ENCODE results near the gene OR6Q1. TPM values are rescaled to one million over a fixed set of nuclear protein-coding genes. Genes with fewer than 3 reads are reported as not detected.

OR6Q1 gene
- total and polyA plus RNA-seq, 9 of the 15 experiments (the other 6 are each of a cell fraction or from before 2014, with no cell fraction given): not detected

- Histone ChIP-seq H3K79me2 (ENCODE audit: control insufficient read depth, insufficient read depth, low read length) (no peaks in the 10 kb centered on the region), H3K4me2 (ENCODE audit: insufficient read depth, low read length) (no peak overlapping the region), H3K27me3 (ENCODE audit: control insufficient read depth in 2 of 2, insufficient read depth in 2 of 2, low read length in 2 of 2) (no peaks in the 10 kb centered on the region), H3K4me1 (replicated peaks in 1 of 2; ENCODE audit: control insufficient read depth in 2 of 2, insufficient read depth in 2 of 2, low read length in 2 of 2) (no peaks in the 10 kb centered on the region), H4K20me1 (replicated peaks; ENCODE audit: control insufficient read depth, insufficient read depth, low read length) (no peaks in the 10 kb centered on the region), H3K4me3 (no peak overlapping the region), H3K9me3 (replicated peaks; ENCODE audit: control insufficient read depth, insufficient read depth, low read depth, low read length) (no peaks in the 10 kb centered on the region), H2AFZ (ENCODE audit: low read depth, low read length) (no peak overlapping the region), H3K9ac (ENCODE audit: insufficient read depth in 1 of 2, low read depth in 2 of 2, low read length in 2 of 2) (no peak overlapping the region), H3K36me3 (ENCODE audit: control insufficient read depth, insufficient read depth, low read length) (no peaks in the 10 kb centered on the region), H3K27ac (ENCODE audit: extremely low read depth, low read depth, low read length) (no peak overlapping the region), H3K9me1 (ENCODE audit: control insufficient read depth, insufficient read depth, low read length) (no peaks in the 10 kb centered on the region)
- DNase-seq (ENCODE audit: extremely low read depth in 1 of 4, low spot score in 3 of 4) (no peak), ATAC-seq (0 out of 3 replicates have a peak, but pooled peaks have one; percentile 60), FAIRE-seq (peak; percentile 46)
- 0% methylated on average over 6 of the region's 6 CpGs for WGBS (ENCODE audit: insufficient coverage, low coverage, missing lambda C conversion rate)
- in situ Hi-C loops (cut with MboI): no loop called here
- intact Hi-C loops (cut with micrococcal nuclease): loop anchor here (10.0 kb wide), 2 partner anchors 226 to 396 kb away; partner anchors contain the start of gene ZDHHC5
- BruUV-seq (replicated peaks): no TSS peak
- CTCF ChIA-PET (ENCODE audit: low intra/inter-chr PET ratio): no interaction called here
- POLR2A ChIA-PET: no interaction called here
- TF ChIP-seq, protein P1, sequence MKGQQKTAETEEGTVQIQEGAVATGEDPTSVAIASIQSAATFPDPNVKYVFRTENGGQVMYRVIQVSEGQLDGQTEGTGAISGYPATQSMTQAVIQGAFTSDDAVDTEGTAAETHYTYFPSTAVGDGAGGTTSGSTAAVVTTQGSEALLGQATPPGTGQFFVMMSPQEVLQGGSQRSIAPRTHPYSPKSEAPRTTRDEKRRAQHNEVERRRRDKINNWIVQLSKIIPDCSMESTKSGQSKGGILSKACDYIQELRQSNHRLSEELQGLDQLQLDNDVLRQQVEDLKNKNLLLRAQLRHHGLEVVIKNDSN (CRISPR knock-in tag; IDR thresholded peaks at IDR 0.05): no peak
- TF ChIP-seq ZNF586 (CRISPR knock-in tag; conservative IDR thresholded peaks at IDR 0.05) (no peak), KHSRP (IDR thresholded peaks at IDR 0.05) (no peak), GTF2A2 (tag; IDR thresholded peaks at IDR 0.05) (no peak), CBFA2T3 (IDR thresholded peaks at IDR 0.05) (no peak)
- TF ChIP-seq, protein P2, sequence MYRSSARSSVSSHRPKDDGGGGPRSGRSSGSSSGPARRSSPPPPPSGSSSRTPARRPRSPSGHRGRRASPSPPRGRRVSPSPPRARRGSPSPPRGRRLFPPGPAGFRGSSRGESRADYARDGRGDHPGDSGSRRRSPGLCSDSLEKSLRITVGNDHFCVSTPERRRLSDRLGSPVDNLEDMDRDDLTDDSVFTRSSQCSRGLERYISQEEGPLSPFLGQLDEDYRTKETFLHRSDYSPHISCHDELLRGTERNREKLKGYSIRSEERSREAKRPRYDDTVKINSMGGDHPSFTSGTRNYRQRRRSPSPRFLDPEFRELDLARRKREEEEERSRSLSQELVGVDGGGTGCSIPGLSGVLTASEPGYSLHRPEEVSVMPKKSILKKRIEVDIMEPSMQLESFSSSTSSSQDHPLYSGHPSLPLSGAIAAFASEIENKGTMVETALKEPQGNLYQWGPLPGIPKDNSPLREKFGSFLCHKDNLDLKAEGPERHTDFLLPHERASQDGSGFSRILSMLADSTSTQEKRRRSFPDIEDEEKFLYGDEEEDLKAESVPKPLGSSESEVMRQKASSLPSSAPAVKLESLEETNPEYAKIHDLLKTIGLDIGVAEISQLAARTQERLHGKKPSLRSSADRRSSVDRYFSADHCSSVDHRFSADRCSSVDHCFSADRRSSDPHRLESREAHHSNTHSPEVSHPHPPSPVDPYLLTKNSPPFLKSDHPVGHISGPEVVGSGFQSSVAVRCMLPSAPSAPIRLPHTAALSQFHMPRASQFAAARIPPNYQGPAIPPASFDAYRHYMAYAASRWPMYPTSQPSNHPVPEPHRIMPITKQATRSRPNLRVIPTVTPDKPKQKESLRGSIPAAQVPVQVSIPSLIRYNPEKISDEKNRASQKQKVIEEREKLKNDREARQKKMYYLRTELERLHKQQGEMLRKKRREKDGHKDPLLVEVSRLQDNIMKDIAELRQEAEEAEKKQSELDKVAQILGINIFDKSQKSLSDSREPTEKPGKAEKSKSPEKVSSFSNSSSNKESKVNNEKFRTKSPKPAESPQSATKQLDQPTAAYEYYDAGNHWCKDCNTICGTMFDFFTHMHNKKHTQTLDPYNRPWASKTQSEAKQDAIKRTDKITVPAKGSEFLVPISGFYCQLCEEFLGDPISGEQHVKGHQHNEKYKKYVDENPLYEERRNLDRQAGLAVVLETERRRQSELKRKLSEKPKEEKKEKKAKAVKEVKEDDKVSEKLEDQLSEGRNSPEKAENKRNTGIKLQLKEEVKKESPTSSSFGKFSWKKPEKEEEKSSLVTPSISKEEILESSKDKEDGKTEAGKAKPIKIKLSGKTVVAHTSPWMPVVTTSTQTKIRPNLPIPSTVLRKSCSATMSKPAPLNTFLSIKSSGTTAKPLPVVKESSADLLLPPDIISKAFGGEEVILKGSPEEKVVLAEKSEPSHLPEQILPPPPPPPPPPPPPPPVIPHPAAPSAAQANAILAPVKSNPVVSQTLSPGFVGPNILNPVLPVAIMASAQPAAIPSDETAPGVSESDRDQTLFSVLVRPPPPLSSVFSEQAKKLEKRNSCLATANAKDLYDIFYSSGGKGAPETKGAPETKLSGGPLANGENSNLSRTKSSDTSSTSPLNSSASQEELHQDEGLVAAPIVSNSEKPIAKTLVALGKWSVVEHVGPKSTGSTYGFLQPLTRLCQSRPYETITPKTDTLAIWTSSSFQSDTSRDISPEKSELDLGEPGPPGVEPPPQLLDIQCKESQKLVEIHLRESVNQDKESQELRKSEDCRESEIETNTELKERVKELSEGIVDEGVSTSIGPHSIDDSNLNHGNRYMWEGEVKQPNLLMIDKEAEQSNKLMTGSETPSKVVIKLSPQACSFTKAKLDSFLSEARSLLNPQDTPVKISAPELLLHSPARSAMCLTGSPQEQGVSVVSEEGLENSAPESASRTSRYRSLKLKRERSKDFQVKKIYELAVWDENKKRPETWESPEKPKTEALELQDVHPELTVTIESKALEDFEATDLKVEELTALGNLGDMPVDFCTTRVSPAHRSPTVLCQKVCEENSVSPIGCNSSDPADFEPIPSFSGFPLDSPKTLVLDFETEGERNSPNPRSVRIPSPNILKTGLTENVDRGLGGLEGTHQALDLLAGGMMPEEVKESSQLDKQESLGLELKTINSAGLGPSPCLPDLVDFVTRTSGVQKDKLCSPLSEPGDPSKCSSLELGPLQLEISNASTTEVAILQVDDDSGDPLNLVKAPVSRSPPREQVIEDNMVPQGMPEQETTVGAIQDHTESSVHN (IDR thresholded peaks at IDR 0.05; ENCODE audit: borderline replicate concordance in 1 of 2, low read depth in 1 of 2): no peak
- TF ChIP-seq, protein P3, sequence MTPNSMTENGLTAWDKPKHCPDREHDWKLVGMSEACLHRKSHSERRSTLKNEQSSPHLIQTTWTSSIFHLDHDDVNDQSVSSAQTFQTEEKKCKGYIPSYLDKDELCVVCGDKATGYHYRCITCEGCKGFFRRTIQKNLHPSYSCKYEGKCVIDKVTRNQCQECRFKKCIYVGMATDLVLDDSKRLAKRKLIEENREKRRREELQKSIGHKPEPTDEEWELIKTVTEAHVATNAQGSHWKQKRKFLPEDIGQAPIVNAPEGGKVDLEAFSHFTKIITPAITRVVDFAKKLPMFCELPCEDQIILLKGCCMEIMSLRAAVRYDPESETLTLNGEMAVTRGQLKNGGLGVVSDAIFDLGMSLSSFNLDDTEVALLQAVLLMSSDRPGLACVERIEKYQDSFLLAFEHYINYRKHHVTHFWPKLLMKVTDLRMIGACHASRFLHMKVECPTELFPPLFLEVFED (CRISPR knock-in tag; conservative IDR thresholded peaks at IDR 0.05): no peak
- TF ChIP-seq, protein P4, sequence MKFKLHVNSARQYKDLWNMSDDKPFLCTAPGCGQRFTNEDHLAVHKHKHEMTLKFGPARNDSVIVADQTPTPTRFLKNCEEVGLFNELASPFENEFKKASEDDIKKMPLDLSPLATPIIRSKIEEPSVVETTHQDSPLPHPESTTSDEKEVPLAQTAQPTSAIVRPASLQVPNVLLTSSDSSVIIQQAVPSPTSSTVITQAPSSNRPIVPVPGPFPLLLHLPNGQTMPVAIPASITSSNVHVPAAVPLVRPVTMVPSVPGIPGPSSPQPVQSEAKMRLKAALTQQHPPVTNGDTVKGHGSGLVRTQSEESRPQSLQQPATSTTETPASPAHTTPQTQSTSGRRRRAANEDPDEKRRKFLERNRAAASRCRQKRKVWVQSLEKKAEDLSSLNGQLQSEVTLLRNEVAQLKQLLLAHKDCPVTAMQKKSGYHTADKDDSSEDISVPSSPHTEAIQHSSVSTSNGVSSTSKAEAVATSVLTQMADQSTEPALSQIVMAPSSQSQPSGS (CRISPR knock-in tag; IDR thresholded peaks at IDR 0.05): no peak
Measured at GRCh38 chr11:58060939-58061672, 30.4 kb downstream of the OR6Q1 start.

Data from K562 (cell line).